NCI-H446 (cell line): ENCODE data around the gene BRD3OS.
"Not testable (repeated sequence)": the region's sequence is repeated elsewhere in the genome, so short reads cannot be mapped to it uniquely, and the experiment has no call there.

Experiments used
- DNase-seq, 2 experiments: peaks; one replicate each; lab custom pipeline; 2025; lab: John Stamatoyannopoulos, UW

BRD3OS gene

DNA sequence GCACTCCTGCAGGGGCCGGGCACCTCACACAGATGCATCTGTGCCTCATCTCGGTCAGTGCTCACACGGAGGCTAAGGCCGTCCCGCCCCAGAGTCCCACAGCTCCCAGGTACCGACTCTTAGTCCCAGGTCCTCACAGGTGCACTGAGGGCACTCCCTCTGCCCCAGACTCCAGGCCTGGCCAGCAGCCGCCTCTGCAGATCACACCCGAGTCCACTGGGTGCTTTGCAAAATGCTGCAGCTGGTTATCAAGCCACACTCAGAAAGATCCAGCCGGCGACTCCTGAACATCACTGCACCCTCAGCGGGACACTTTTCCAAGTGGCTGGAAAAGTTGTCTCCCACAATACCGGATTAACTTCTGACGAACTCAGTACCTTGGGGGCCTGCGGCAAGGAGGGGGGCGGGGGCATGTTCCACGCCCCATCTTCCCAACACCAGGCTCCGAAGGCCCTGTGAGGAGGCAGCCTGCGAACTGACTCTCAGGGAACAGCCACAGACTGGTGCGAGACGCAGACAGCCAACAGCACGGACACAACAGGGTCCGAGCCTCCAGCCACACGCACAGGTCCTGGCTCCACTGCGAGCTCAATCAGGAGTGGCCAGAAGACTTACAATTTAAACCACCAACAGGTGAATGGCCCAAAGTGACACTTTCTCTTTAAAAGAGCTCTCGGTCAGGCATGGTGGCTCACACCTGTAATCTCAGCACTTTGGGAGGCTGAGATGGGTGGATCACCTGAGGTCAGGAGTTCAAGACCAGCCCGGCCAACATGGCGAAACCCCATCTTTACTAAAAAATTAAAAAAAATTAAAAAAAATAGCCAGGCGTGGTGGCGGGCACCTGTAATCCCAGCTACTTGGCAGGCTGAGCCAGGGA lies 38.5 kb downstream of the BRD3OS start:
- DNase-seq, result no peak

DNA sequence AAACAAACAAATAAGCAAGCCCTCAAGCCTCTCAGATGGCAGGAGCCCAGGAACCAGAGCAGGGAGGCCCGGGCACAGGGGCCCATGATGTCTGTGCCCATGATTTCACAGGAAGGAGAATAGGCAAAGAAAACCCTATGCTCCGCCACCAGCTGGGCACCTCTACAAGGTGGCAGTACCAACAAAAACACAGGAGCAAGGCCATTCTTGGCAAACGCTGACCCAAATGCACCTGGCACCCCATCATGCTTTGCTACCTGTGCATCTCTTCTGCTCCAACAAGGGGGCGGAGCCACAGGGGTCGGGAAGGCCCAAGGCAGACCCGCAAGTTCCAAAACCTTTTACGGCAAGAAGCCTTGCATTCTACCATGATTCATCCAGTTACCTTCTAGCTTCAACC lies 39.4 kb downstream of the BRD3OS start:
- DNase-seq, result no peak

DNA sequence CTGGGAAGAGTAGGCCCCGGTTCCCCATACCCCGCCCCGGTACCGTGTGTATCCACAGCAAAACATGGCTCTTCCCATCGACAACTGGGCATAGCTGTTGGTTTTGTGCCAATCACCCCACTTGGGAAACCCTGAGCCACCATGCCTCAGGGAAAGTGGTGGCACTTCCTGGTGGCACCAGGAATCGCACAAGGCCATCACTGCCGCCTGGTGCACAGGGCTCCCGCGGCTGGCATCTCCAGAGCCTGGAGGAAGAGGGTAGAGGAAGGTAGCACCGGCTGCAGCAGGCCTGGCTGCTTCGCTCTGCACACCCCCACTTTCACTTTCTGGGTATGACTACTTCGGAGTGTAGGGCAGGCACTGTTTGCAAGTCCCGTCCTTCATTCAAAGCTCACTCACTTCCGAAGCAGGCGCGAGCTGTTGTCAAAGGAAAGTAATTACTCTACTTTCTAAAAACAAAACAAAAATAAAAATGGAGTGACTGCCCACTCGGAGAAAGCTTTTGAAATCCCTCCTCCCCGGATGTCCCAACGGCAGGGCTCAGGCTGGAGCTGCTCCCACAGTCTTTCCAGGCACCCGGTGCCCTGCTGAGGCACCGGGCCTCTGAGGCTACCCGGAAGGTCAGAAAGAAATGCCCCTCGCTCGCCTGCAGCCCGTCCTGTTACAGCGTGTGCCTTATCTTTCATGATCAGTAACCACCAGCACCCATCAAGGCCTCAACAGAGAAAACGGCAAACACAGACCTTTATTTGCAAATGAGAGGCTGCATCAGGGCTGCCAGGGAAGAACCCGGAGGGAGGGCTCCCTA lies 40.5 kb downstream of the BRD3OS start:
- no peak for DNase-seq

DNA sequence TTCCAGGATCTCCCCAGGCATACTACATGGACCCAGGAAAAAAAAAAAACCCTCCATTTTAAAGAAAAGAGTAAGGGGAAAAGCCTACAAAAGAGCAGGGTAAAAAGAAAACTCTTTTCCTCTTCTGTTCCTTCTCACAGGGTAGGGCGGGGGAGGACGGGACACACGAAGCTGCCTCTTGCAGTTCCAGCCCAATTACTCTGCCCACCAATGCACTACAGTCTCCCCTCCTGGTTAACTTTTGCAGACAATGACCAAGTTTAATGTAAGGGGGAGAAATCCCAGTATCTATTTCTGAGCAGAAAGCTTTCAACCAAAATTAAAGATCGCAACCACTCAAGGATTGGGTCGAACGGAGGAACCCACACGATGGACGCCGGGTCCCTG lies 41.2 kb downstream of the BRD3OS start:
- no peak for DNase-seq

DNA sequence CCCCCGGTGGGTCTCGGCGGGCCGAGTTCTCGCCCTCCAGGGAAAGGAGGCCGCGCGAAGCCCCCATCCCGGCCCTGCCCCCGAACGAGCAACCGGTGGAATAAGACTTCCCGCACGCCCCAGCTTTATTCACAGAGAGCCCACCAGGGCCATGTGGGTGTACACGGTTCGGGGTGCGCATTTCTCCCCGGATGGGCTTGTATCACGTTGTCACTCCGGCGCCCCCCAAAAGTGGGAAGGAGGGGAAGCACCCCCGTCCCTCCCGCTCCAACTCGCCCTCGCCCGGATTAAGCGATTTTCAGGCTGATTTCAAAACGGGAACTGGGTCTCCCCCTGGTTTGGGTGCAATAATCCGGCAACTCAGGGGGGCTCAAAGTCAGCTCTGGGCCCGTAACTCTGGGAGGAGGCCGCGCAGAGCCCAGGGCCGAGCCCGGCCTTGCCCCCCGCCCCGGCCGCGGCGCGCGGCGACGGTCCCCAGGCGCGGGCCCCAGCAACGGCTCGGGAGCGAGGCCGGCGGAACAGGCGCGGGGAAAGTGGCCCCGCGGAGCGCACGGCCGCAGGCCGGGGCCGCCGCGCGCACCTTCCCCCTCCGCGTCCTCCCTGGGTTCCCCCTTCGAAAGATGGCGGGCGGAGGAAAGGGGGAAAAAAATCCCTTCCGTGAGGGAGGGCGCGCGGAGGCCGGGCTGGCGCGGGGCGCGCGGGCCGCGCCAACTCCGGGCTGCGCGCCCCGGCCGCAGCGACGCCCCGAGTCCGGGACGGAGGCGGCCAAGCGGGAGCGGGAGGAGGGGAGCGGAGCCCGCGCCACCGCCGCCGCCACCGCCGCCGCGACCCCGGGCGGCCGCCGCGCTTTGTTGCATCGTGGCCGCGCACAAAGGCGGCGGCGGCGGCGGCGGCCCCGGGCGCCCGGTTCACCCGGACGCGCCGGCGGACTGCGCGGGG lies 41.9 kb downstream of the BRD3OS start:
- DNase-seq, result peak in 1 of 2 experiments; percentile 22

DNA sequence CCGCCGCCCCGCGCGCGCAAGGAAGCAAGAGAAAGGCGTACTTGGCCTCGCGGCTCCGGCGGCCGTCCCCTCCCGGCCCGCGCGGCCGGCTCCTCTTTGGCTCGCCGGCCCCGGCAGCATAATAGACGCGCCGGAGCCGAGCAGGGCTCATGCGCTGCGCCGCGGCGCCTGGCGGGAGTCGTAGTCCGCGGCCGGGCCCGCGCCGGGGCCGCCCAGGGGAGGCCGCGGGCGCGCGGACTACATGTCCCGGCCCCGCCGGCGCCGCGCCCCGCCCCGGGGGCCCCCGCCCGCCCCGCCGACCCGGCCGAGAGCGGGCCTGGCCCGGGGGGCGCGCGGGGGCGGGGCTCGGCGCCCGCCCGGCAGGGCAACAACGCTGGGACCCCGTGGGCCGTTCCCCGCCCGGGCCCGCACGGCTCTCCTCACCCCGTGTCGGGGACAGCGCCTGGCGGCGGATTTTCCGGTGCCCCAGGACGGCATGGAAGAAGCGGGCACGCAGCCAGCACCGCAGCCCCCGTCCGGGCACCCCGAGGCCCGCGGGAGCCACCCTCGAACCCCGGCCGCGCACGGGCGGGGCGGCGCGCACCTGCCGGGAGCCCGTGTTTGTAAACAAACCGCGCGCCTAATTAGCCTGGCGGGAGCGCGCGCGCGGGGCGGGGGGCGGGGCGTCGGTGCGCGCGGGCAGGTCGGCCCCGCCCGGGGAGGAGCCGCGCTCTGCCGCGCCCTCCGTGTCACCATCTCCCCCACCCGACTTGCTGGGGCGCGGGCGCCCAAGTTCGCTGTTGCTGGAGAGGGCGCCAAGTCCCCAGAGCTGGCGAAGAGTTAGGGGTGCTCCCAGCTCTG lies 42.8 kb downstream of the BRD3OS start, which contains the start of gene BRD3:
TSS of gene BRD3 (minus strand) at position 123 of the 840 bp plus-strand sequence. CDS start 14,549 bp downstream, outside the sequence.
- DNase-seq, result peak; percentile 75 to 91

DNA sequence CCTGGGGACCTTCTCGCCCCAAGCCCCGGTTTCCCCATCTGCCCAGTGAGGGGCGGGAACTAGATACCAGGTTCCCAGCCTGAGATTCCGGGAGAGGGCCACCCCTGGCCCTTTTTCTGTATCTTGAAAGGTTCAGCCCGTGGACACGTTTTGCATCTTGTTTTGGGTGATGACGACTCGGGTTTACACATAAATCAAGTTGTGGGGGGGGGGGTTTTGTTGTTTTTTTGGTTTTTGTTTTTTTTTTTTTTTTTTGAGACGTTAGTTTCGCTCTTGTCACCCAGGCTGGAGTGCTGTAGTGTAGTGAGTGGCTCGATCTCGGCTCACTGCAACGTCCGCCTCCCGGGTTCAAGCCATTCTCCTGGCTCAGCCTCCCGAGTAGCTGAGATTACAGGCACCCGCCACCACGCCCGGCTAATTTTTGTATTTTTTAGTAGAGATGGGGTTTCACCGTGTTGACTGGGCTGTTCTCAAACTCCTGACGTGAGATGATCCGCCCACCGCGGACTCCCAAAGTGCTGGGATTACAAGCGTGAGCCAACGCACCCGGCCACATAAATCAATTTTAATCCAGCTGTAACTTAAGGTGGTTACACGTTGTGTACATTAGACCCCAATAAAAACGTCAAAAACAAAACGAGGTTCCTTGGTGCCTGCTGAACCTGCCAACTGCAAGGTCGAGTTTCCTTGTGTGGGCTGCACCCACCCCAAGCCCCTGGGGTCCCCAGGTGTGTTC lies 43.6 kb downstream of the BRD3OS start:
- DNase-seq, result no peak

DNA sequence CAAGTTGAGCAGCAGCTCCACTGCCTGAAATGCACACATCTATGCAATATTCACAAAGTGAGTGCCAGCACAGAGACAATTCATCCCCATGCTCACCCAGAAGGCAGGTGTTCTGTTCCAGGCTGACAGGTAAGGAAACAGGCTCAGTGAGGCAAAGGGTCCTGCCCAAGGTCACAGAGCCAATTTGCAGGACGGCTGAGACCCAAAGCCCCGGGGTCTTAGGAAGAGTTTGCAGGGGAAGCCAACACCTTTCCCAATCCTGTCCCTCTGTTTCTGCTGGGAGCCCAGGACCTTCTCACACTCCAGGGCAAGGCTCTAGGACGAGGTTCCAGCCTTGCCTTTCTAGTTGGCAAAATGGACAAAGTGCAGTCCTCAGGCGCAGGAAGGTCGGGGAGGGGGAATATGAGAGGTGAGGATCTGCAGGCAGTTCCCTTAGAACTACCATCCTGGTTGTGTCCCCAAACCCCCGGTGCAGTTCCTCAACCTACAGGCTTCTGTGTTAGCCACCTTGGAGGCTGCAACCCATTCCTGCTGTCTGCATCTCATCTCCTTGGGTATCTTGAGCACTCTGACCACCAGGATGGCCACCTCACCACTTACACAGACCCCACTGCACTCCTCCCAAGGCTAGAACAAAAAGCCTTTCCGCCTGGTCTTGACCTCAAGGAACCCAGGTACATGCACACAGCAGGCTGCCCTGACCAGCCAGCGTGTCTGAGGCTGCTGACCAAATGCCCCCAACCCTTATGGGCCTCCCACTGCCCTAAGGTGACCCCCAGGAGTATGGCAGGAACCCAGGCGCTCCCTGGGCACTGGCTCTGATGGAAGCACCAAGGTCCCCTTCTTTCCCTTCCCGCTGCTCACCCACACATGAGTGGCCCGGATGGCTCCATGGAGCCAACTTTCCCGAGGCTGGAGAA lies 44.5 kb downstream of the BRD3OS start:
- no peak for DNase-seq

DNA sequence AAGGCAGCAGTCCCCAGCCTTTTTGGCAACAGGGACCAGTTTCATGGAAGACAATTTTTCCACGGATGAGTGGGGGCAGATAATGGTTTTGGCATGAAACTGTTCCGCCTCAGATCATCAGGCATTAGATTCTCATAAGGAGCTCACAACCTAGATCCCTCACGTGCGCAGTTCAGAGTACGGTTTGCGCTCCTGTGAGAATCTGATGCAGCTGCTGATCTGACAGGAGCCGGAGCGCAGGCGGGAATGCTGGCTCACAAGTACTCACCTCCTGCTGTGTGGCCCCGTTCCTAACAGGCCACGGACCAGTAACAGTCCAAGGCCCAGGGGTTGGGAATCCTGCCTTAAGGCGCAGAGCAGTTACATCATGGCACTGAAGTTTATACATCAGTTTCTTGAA lies 45.9 kb downstream of the BRD3OS start:
- no peak for DNase-seq

DNA sequence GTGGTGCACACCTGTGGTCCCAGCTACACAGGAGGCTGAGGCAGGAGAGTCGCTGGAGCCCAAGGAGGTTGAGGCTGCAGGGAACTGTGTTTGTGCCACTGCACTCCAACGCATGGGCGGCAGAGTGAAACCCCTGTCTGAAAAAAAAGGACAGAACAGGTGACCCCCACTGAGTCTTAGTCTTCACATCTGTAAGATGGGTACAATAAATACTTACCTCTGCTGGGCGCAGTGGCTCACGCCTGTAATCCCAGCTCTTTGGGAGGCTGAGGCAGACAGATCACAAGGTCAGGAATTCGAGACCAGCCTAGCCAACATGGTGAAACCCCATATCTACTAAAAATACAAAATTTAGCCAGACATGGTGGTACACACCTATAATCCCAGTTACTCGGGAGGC lies 47.4 kb downstream of the BRD3OS start:
- not testable (repeated sequence) for DNase-seq

DNA sequence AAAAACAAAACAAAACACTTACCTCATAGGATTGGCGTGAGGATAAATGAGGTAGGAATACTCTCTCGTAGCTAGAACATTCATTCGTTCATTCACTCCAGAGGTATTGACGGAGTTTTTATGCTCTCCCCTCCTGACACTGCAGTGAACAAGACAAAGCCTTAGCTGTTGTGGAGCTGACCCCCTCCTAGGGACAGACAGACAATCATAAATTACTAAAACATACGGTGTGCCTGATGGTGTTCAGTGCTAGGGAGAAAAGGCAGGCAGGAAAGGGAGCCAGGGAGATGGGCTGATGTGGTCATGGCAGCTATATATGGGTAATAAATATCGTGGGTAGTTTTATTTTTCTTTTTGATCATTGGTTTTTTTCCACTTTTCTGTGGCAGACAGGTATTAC lies 48.2 kb downstream of the BRD3OS start:
- DNase-seq, result no peak

DNA sequence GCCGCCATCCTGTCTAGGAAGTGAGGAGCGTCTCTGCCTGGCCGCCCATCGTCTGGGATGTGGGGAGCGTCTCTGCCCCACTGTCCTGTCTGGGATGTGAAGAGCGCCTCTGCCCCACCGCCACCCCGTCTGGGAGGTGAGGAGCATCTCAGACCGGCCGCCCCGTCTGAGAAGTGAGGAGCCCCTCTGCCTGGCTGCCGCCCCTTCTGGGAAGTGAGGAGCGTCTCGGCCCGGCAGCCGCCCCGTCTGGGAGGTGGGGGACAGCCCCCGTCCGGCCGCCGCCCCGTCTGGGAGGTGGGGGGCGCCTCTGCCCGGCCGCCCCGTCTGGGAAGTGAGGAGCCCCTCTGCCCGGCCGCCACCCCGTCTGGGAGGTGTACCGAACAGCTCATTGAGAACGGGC lies 50.4 kb downstream of the BRD3OS start:
- not testable (repeated sequence) for DNase-seq

DNA sequence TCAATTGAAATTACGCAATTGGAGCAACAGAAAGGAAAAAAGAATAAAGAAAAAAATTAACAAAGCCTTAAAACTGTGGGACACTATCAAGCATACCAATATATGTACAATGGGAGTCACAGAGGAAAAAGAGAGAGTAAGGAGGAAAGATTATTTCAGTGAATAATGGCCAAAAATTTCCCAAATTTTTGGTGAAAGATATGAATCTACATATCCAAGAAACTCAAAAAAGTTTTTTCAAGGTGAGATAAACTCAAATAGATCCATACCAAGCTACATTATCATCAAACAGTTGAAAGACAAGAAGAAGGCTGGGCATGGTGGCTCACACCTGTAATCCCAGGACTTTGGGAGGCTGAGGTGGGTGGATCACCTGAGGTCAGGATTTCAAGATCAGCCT lies 51.4 kb downstream of the BRD3OS start:
- DNase-seq, result no peak
